ENCODE results near the gene GPBAR1. TPM values are rescaled to one million over a fixed set of nuclear protein-coding genes. Genes with fewer than 3 reads are reported as not detected.

GPBAR1 gene
- total and polyA plus RNA-seq, 9 of the 15 experiments (the other 6 are each of a cell fraction or from before 2014, with no cell fraction given), result not detected

GRCh38 chr2:218269900-218270720 is 9.3 kb downstream of the GPBAR1 start, which contains the start of the genes AAMP and PNKD (continued):
- TF ChIP-seq NR2C2 (CRISPR knock-in tag; IDR thresholded peaks at IDR 0.05), result no peak
- TF ChIP-seq NR2C2 (tag; IDR thresholded peaks at IDR 0.05), result peak; percentile 83
- peak; percentile 35; the same call in 1 of the 2 replicates for TF ChIP-seq FOXK1 (CRISPR knock-in tag; IDR thresholded peaks at IDR 0.05; ENCODE audit: borderline replicate concordance)
- peak; percentile 83 for TF ChIP-seq POLR2A (conservative IDR thresholded peaks at IDR 0.05)
- TF ChIP-seq ZNF445 (CRISPR knock-in tag; IDR thresholded peaks at IDR 0.05; ENCODE audit: low read depth), result no peak
- TF ChIP-seq, protein P1, sequence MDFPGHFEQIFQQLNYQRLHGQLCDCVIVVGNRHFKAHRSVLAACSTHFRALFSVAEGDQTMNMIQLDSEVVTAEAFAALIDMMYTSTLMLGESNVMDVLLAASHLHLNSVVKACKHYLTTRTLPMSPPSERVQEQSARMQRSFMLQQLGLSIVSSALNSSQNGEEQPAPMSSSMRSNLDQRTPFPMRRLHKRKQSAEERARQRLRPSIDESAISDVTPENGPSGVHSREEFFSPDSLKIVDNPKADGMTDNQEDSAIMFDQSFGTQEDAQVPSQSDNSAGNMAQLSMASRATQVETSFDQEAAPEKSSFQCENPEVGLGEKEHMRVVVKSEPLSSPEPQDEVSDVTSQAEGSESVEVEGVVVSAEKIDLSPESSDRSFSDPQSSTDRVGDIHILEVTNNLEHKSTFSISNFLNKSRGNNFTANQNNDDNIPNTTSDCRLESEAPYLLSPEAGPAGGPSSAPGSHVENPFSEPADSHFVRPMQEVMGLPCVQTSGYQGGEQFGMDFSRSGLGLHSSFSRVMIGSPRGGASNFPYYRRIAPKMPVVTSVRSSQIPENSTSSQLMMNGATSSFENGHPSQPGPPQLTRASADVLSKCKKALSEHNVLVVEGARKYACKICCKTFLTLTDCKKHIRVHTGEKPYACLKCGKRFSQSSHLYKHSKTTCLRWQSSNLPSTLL (IDR thresholded peaks at IDR 0.05), result peak; percentile 99
- TF ChIP-seq ZFP30 (CRISPR knock-in tag; IDR thresholded peaks at IDR 0.05; ENCODE audit: borderline replicate concordance), result no peak
- TF ChIP-seq ARID3A (IDR thresholded peaks at IDR 0.05; ENCODE audit: borderline replicate concordance, low read depth, low read length), result no peak
- TF ChIP-seq VEZF1 (CRISPR knock-in tag; IDR thresholded peaks at IDR 0.05), result peak; percentile 71
- 0 out of 4 replicates have a peak, but pooled peaks of 1 of the 2 experiments have one; percentile 43 for TF ChIP-seq HDAC1 (IDR thresholded peaks at IDR 0.05)
- no peak for TF ChIP-seq ZNF77 (CRISPR knock-in tag; IDR thresholded peaks at IDR 0.05)
- no peak for TF ChIP-seq HOMEZ (CRISPR knock-in tag; IDR thresholded peaks at IDR 0.05)
- TF ChIP-seq, protein P2, sequence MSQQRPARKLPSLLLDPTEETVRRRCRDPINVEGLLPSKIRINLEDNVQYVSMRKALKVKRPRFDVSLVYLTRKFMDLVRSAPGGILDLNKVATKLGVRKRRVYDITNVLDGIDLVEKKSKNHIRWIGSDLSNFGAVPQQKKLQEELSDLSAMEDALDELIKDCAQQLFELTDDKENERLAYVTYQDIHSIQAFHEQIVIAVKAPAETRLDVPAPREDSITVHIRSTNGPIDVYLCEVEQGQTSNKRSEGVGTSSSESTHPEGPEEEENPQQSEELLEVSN (IDR thresholded peaks at IDR 0.05; ENCODE audit: borderline replicate concordance in 1 of 2, extremely low read depth in 1 of 2, insufficient read depth in 1 of 2, insufficient read length in 1 of 2, low read depth in 1 of 2, low read length in 1 of 2, poor library complexity in 1 of 2, severe bottlenecking in 1 of 2), result peak in 1 of 2 experiments; percentile 2
- peak; percentile 93 for TF ChIP-seq GABPA (tag; conservative IDR thresholded peaks at IDR 0.05; ENCODE audit: low read depth)
- TF ChIP-seq HDAC2 (IDR thresholded peaks at IDR 0.05), result 0 out of 2 replicates have a peak, but pooled peaks have one; percentile 39
- TF ChIP-seq, protein P3, sequence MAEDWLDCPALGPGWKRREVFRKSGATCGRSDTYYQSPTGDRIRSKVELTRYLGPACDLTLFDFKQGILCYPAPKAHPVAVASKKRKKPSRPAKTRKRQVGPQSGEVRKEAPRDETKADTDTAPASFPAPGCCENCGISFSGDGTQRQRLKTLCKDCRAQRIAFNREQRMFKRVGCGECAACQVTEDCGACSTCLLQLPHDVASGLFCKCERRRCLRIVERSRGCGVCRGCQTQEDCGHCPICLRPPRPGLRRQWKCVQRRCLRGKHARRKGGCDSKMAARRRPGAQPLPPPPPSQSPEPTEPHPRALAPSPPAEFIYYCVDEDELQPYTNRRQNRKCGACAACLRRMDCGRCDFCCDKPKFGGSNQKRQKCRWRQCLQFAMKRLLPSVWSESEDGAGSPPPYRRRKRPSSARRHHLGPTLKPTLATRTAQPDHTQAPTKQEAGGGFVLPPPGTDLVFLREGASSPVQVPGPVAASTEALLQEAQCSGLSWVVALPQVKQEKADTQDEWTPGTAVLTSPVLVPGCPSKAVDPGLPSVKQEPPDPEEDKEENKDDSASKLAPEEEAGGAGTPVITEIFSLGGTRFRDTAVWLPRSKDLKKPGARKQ (CRISPR knock-in tag; IDR thresholded peaks at IDR 0.05), result no peak
- TF ChIP-seq ZNF436 (CRISPR knock-in tag; IDR thresholded peaks at IDR 0.05), result no peak

All from K562 (cell line).